ENCODE data around the gene HYAL1. TPM values are rescaled to one million over a fixed set of nuclear protein-coding genes. Genes with fewer than 3 reads are reported as not detected.

HYAL1 gene
- total RNA-seq, 1 donor from 2014 or later, result 78.8 TPM

- Histone ChIP-seq H3K4me3 (peak overlapping the region; percentile 95), H3K27ac (peak overlapping the region; percentile 96), H3K36me3 (no peaks in the 10 kb centered on the region), H3K4me1 (peaks cover 44% of the 10 kb centered on the region), H3K27me3 (no peaks in the 10 kb centered on the region), H3K9me3 (no peaks in the 10 kb centered on the region)
- TF ChIP-seq, protein P1, sequence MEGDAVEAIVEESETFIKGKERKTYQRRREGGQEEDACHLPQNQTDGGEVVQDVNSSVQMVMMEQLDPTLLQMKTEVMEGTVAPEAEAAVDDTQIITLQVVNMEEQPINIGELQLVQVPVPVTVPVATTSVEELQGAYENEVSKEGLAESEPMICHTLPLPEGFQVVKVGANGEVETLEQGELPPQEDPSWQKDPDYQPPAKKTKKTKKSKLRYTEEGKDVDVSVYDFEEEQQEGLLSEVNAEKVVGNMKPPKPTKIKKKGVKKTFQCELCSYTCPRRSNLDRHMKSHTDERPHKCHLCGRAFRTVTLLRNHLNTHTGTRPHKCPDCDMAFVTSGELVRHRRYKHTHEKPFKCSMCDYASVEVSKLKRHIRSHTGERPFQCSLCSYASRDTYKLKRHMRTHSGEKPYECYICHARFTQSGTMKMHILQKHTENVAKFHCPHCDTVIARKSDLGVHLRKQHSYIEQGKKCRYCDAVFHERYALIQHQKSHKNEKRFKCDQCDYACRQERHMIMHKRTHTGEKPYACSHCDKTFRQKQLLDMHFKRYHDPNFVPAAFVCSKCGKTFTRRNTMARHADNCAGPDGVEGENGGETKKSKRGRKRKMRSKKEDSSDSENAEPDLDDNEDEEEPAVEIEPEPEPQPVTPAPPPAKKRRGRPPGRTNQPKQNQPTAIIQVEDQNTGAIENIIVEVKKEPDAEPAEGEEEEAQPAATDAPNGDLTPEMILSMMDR (IDR thresholded peaks at IDR 0.05), result no peak
- intact Hi-C loops (cut with DNase I), result no loop called here
- ATAC-seq (no peak), DNase-seq (peak; percentile 69)
These were observed 38.2 kb upstream of the HYAL1 start for GRCh38 chr3:50341537-50341936.

GRCh38 chr3:50340448-50341329 is 37.3 kb upstream of the HYAL1 start, which contains the start of gene RASSF1:
Gene RASSF1, minus strand, starts transcription at chr3:50340836. Its CDS starts 31 bp downstream, at chr3:50340805.
- H3K27me3 ChIP-seq, result no peaks in the 10 kb centered on the region
- intact Hi-C loops (cut with DNase I), result no loop called here
- peak within 1 kb of the TSS; percentile 95 for H3K4me3 ChIP-seq
- TF ChIP-seq, protein P1 (IDR thresholded peaks at IDR 0.05), result no peak
- no peaks in the 10 kb centered on the region for H3K36me3 ChIP-seq
- H3K27ac ChIP-seq, result peak within 1 kb of the TSS; percentile 96
- DNase-seq (peak; percentile 89), ATAC-seq (peak; percentile 61)
- H3K9me3 ChIP-seq, result no peaks in the 10 kb centered on the region
- H3K4me1 ChIP-seq, result peaks cover 47% of the 10 kb centered on the region

GRCh38 chr3:50340147-50340447 is 36.7 kb upstream of the HYAL1 start:
- TF ChIP-seq, protein P1 (IDR thresholded peaks at IDR 0.05), result no peak
- no peak for DNase-seq
- no peaks in the 10 kb centered on the region for H3K9me3 ChIP-seq
- intact Hi-C loops (cut with DNase I), result no loop called here
- H3K27ac ChIP-seq, result peak overlapping the region; percentile 96
- no peaks in the 10 kb centered on the region for H3K27me3 ChIP-seq
- H3K36me3 ChIP-seq, result no peaks in the 10 kb centered on the region
- H3K4me3 ChIP-seq, result peak overlapping the region; percentile 95
- no peak for ATAC-seq
- H3K4me1 ChIP-seq, result peaks cover 47% of the 10 kb centered on the region

- Histone ChIP-seq H3K9me3 (no peaks in the 10 kb centered on the region), H3K4me3 (peak overlapping the region; percentile 95), H3K27ac (peak overlapping the region; percentile 96), H3K36me3 (no peaks in the 10 kb centered on the region), H3K4me1 (peaks cover 50% of the 10 kb centered on the region), H3K27me3 (no peaks in the 10 kb centered on the region)
- ATAC-seq (no peak), DNase-seq (no peak)
- TF ChIP-seq, protein P1 (IDR thresholded peaks at IDR 0.05), result no peak
- intact Hi-C loops (cut with DNase I), result no loop called here
These were observed 36.2 kb upstream of the HYAL1 start for GRCh38 chr3:50339485-50340146.

- intact Hi-C loops (cut with DNase I), result no loop called here
- Histone ChIP-seq H3K9me3 (no peaks in the 10 kb centered on the region), H3K36me3 (no peaks in the 10 kb centered on the region), H3K27me3 (no peaks in the 10 kb centered on the region), H3K4me3 (peak overlapping the region; percentile 95), H3K4me1 (peaks cover 56% of the 10 kb centered on the region), H3K27ac (peak overlapping the region; percentile 96)
- no peak for DNase-seq
- TF ChIP-seq, protein P1 (IDR thresholded peaks at IDR 0.05), result no peak
- ATAC-seq, result no peak
These were observed 35.6 kb upstream of the HYAL1 start for GRCh38 chr3:50338965-50339364.

Measured in upper lobe of right lung (tissue), 1 donor.